Parathyroid adenoma (tissue), 2 donors: ENCODE data around the gene IPO5.

Source experiments
- H2AFZ ChIP-seq: fragments of 300-600 bp; sonication (generic); one replicate; pipeline ENCODE4 v1.7.0; 2017; ENCODE audit warnings: antibody characterized with exemption, mild to moderate bottlenecking
- H3K27ac ChIP-seq: fragments of 300-600 bp; sonication (generic); one replicate; pipeline ENCODE4 v1.7.0; 2017
- H3K27me3 ChIP-seq: fragments of 300-600 bp; sonication (generic); one replicate; pipeline ENCODE4 v1.7.0; 2017; ENCODE audit warnings: low read length; ENCODE audit not compliant: control insufficient read depth, insufficient read depth
- H3K36me3 ChIP-seq: fragments of 300-600 bp; sonication (generic); one replicate; pipeline ENCODE4 v1.7.0; 2017; ENCODE audit warnings: low read length; ENCODE audit not compliant: control insufficient read depth, insufficient read depth
- H3K4me1 ChIP-seq: fragments of 300-600 bp; sonication (generic); one replicate; pipeline ENCODE4 v1.7.0; 2017; ENCODE audit warnings: control low read depth
- H3K4me2 ChIP-seq: fragments of 300-600 bp; sonication (generic); one replicate; pipeline ENCODE4 v1.7.0; 2017; ENCODE audit warnings: low read length
- H3K4me3 ChIP-seq: fragments of 300-600 bp; sonication (generic); one replicate; pipeline ENCODE4 v1.7.0; 2017; ENCODE audit warnings: low read depth, low read length
- H3K79me2 ChIP-seq: fragments of 300-600 bp; sonication (generic); one replicate; pipeline ENCODE4 v1.7.0; 2017; ENCODE audit warnings: control low read depth
- H3K9ac ChIP-seq: fragments of 300-600 bp; sonication (generic); one replicate; pipeline ENCODE4 v1.7.0; 2017; ENCODE audit warnings: mild to moderate bottlenecking
- H3K9me3 ChIP-seq: fragments of 300-600 bp; sonication (generic); one replicate; pipeline ENCODE4 v1.7.0; 2017; ENCODE audit warnings: low read length; ENCODE audit not compliant: control insufficient read depth
- CTCF ChIP-seq: fragments of 300-600 bp; sonication (generic); IDR thresholded peaks from one replicate; pipeline ENCODE4 v1.7.0; 2017; ENCODE audit warnings: antibody characterized with exemption, mild to moderate bottlenecking
- donor health status: primary hyperparathyroidism.

The IPO5 gene

GRCh38 chr13:97932036-97932435 is 21.4 kb upstream of the IPO5 start:
- no peak overlapping the region for H3K4me2 ChIP-seq
- no peaks in the 10 kb centered on the region for H3K79me2 ChIP-seq
- no peaks in the 10 kb centered on the region for H3K27me3 ChIP-seq
- H3K4me1 ChIP-seq, result no peaks in the 10 kb centered on the region
- no peaks in the 10 kb centered on the region for H3K36me3 ChIP-seq
- no peak overlapping the region for H2AFZ ChIP-seq
- no peaks in the 10 kb centered on the region for H3K9me3 ChIP-seq
- H3K4me3 ChIP-seq, result no peak overlapping the region
- H3K27ac ChIP-seq, result no peak overlapping the region
- no peak for TF ChIP-seq CTCF
- H3K9ac ChIP-seq, result no peak overlapping the region

- H3K79me2 ChIP-seq, result no peaks in the 10 kb centered on the region
Observed at GRCh38 chr13:97932647-97933046, 20.8 kb upstream of the IPO5 start.

GRCh38 chr13:97933776-97934175 is 19.7 kb upstream of the IPO5 start:
- Histone ChIP-seq H3K9me3 (no peaks in the 10 kb centered on the region), H3K4me1 (no peaks in the 10 kb centered on the region), H3K27me3 (no peaks in the 10 kb centered on the region), H3K4me3 (no peak overlapping the region), H3K9ac (no peak overlapping the region), H3K27ac (no peak overlapping the region), H3K36me3 (no peaks in the 10 kb centered on the region), H3K4me2 (no peak overlapping the region), H2AFZ (no peak overlapping the region), H3K79me2 (no peaks in the 10 kb centered on the region)
- TF ChIP-seq CTCF, result no peak

More at GRCh38 chr13:97932647-97933046, 20.8 kb upstream of the IPO5 start:
- TF ChIP-seq CTCF, result no peak
- H3K36me3 ChIP-seq, result no peaks in the 10 kb centered on the region
- H2AFZ ChIP-seq, result no peak overlapping the region
- no peak overlapping the region for H3K9ac ChIP-seq
- no peaks in the 10 kb centered on the region for H3K4me1 ChIP-seq
- H3K4me3 ChIP-seq, result no peak overlapping the region
- no peaks in the 10 kb centered on the region for H3K27me3 ChIP-seq
- no peak overlapping the region for H3K4me2 ChIP-seq
- no peaks in the 10 kb centered on the region for H3K9me3 ChIP-seq
- H3K27ac ChIP-seq, result no peak overlapping the region

DNA sequence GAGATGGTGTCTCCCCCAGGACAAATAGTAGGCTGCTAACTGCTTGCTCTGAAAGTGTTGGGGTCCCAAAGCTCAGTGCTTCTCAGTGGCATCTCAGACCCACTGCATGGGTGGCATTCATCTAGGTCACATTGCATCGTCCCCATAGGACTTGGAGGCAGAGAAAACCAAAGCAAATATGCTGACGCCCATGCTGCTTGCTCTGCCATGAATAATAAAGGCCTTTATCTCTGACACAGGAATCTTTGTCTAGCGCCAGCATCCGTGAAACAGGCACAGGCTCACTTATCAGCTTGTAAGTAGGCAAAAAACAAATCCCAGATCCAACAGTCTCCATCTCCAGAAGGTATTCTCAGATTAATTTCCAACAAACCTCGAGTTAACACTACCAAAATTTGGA is 18.9 kb upstream of the IPO5 start:
- Histone ChIP-seq H3K9ac (no peak overlapping the region), H3K4me3 (no peak overlapping the region), H3K79me2 (no peaks in the 10 kb centered on the region), H3K4me2 (no peak overlapping the region), H2AFZ (no peak overlapping the region), H3K27me3 (no peaks in the 10 kb centered on the region), H3K9me3 (no peaks in the 10 kb centered on the region), H3K4me1 (no peaks in the 10 kb centered on the region), H3K27ac (no peak overlapping the region), H3K36me3 (no peaks in the 10 kb centered on the region)
- TF ChIP-seq CTCF, result no peak

DNA sequence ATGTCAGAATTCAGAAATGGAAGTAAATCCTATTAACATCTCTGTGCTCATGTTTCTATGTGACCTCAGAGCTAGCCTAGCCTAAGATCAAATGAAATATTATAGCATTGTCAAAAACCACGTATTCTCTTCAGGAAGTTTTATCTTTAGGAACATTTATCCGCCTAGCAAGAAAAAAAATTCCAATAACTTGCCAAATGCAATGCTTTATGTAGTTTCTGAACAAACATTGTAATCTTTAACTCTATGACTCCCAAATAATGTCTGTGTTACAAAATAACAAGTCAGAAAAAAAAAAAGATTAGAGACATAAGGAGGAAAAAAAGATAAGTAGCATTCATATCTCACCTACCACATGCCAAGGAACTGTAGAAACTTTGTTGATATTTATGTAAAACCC is 18.4 kb upstream of the IPO5 start:
- Histone ChIP-seq H3K9ac (no peak overlapping the region), H3K27me3 (no peaks in the 10 kb centered on the region), H3K27ac (no peak overlapping the region), H3K36me3 (no peaks in the 10 kb centered on the region), H3K4me2 (no peak overlapping the region), H3K9me3 (no peaks in the 10 kb centered on the region), H2AFZ (no peak overlapping the region), H3K79me2 (no peaks in the 10 kb centered on the region), H3K4me3 (no peak overlapping the region), H3K4me1 (no peaks in the 10 kb centered on the region)
- TF ChIP-seq CTCF, result no peak
